Endothelial cell of umbilical vein (primary cell): Measurements from ENCODE around the gene SYNPO.

Experiments
- CTCF ChIP-seq, 2 donors: IDR thresholded peaks; 1 replicate in 1 of 2; 2 replicates in 1 of 2; pipeline ENCODE4 v1.5.1; 2011; ENCODE audit warnings: low read length in 2 of 2, mild to moderate bottlenecking in 2 of 2, moderate library complexity in 2 of 2, control low read depth in 1 of 2, inconsistent platforms in 1 of 2, low read depth in 1 of 2; ENCODE audit not compliant: insufficient read depth in 1 of 2; ENCODE audit errors: extremely low read depth in 1 of 2
- EZH2 ChIP-seq: IDR thresholded peaks from 2 replicates; pipeline ENCODE4 v1.6.1; 2012; ENCODE audit warnings: borderline replicate concordance, low read depth, mild to moderate bottlenecking, moderate library complexity, low read length, inconsistent platforms; ENCODE audit not compliant: severe bottlenecking
- FOS ChIP-seq: IDR thresholded peaks from 2 replicates; pipeline ENCODE4 v1.6.1; 2011; ENCODE audit warnings: mild to moderate bottlenecking, low read length, moderate library complexity, borderline replicate concordance; ENCODE audit not compliant: insufficient read depth
- JUN ChIP-seq: IDR thresholded peaks from 2 replicates; pipeline ENCODE4 v1.6.1; 2011; ENCODE audit warnings: borderline replicate concordance, low read depth; ENCODE audit not compliant: insufficient read length, insufficient read depth
- MAX ChIP-seq: IDR thresholded peaks from 2 replicates; pipeline ENCODE4 v1.6.1; 2011; ENCODE audit not compliant: insufficient read depth, insufficient read length
- MYC ChIP-seq: IDR thresholded peaks from one replicate; pipeline ENCODE4 v1.6.1; 2011; ENCODE audit warnings: mild to moderate bottlenecking, low read depth, low read length
- POLR2A ChIP-seq: IDR thresholded peaks from 2 replicates; pipeline ENCODE4 v1.6.1; 2012; ENCODE audit warnings: low read depth, mild to moderate bottlenecking, control low read depth, low read length
- POLR2AphosphoS5 ChIP-seq: IDR thresholded peaks from 2 replicates; pipeline ENCODE4 v1.6.1; 2012; ENCODE audit warnings: low read depth, mild to moderate bottlenecking, control low read depth, low read length, moderate library complexity; ENCODE audit not compliant: insufficient read depth

- TF ChIP-seq POLR2AphosphoS5 (no peak), CTCF (IDR thresholded peaks at IDR 0.05; ENCODE audit: extremely low read depth in 1 of 2, insufficient read depth in 1 of 2, low read depth in 1 of 2, low read length in 2 of 2) (no peak), EZH2 (no peak), JUN (no peak), POLR2A (no peak), FOS (no peak), MAX (no peak), MYC (no peak)
Measured at GRCh38 chr5:150608991-150609390, 31.5 kb upstream of the SYNPO start.
